Right hindlimb (tissue), 1 donor: ENCODE results near the gene SUGCT.
A peak's percentile ranks its signal among the peaks of the same experiment; 100 is the strongest.
"Not testable (repeated sequence)": the region's sequence is repeated elsewhere in the genome, so short reads cannot be mapped to it uniquely, and the experiment has no call there.

Source experiments
- DNase-seq: peaks from one replicate; pipeline ENCODE4 v3.0.0-alpha.2; 2018

Gene SUGCT

GRCh38 chr7:40638545-40639320 lies 503.9 kb downstream of the SUGCT start:
- no peak for DNase-seq

GRCh38 chr7:40640566-40640965 lies 505.8 kb downstream of the SUGCT start:
- DNase-seq, result no peak

- no peak for DNase-seq
Measured at GRCh38 chr7:40641701-40642100, 506.9 kb downstream of the SUGCT start.

GRCh38 chr7:40643664-40644063 lies 508.9 kb downstream of the SUGCT start:
- DNase-seq, result no peak

- no peak for DNase-seq
Measured at GRCh38 chr7:40644454-40645188, 509.8 kb downstream of the SUGCT start.

- no peak for DNase-seq
Measured at GRCh38 chr7:40645197-40645596, 510.4 kb downstream of the SUGCT start.

- no peak for DNase-seq
Measured at GRCh38 chr7:40646717-40647116, 511.9 kb downstream of the SUGCT start.

- DNase-seq, result no peak
Measured at GRCh38 chr7:40647719-40648118, 512.9 kb downstream of the SUGCT start.

GRCh38 chr7:40649247-40649646 lies 514.4 kb downstream of the SUGCT start:
- DNase-seq, result no peak

- DNase-seq, result not testable (repeated sequence)
Measured at GRCh38 chr7:40650903-40651302, 516.1 kb downstream of the SUGCT start.

- DNase-seq, result no peak
Measured at GRCh38 chr7:40654171-40654570, 519.4 kb downstream of the SUGCT start.

GRCh38 chr7:40655426-40655825 lies 520.6 kb downstream of the SUGCT start:
- DNase-seq, result no peak

GRCh38 chr7:40656349-40656748 lies 521.5 kb downstream of the SUGCT start:
- no peak for DNase-seq

GRCh38 chr7:40658729-40659128 lies 523.9 kb downstream of the SUGCT start:
- no peak for DNase-seq

- DNase-seq, result peak; percentile 27
Measured at GRCh38 chr7:40659231-40659630, 524.4 kb downstream of the SUGCT start.

- no peak for DNase-seq
Measured at GRCh38 chr7:40673285-40673684, 538.5 kb downstream of the SUGCT start.

GRCh38 chr7:40674316-40674715 lies 539.5 kb downstream of the SUGCT start:
- no peak for DNase-seq

GRCh38 chr7:40675741-40676140 lies 540.9 kb downstream of the SUGCT start:
- no peak for DNase-seq

- DNase-seq, result no peak
Measured at GRCh38 chr7:40676221-40676620, 541.4 kb downstream of the SUGCT start.

- DNase-seq, result no peak
Measured at GRCh38 chr7:40680657-40681056, 545.9 kb downstream of the SUGCT start.

GRCh38 chr7:40682696-40683095 lies 547.9 kb downstream of the SUGCT start:
- no peak for DNase-seq

GRCh38 chr7:40694026-40694809 lies 559.4 kb downstream of the SUGCT start:
- no peak for DNase-seq

- no peak for DNase-seq
Measured at GRCh38 chr7:40694991-40695390, 560.2 kb downstream of the SUGCT start.

- no peak for DNase-seq
Measured at GRCh38 chr7:40697653-40698052, 562.8 kb downstream of the SUGCT start.
